ENCODE results near the gene TRIML2. TPM values are rescaled to one million over a fixed set of nuclear protein-coding genes. Genes with fewer than 3 reads are reported as not detected.

TRIML2 gene
- total RNA-seq, 2 experiments from 2014 or later: not detected

DNA sequence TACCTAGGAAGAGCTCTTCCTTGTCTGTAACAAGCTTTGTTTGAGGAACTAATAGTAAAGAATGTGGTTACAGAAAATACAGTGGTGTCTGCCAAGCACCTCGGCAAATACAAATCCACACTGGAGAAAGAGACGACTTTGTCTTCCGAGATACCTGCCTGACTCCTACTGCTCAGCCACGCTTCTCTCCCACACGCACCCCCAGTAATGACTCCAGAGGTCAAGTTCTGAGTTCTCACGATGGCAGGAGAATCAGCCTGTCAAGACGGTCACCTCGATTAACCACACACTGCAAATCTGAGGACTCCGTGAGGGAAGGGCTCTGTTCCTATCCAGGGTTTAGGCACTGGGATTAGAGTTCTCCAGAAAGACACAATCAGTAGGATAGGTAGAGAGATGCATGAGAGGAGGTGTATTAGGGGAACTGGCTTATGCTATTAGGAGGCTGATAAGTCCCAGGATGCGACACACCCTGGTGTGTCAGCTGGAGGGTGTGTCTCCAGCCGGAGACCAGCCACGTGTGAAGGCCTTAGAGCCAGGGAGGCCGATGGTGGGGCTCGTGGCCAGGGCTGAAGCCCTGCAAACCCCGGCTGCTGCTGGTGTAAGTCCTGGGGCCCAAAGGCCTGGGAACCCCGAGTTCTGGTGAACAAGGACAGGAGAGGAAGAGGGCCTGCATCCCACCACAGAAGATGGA is 8.4 kb upstream of the TRIML2 start:
- no peak for DNase-seq
- H3K4me3 Mint-ChIP-seq: no peak overlapping the region
- no peaks in the 10 kb centered on the region for H3K4me1 Mint-ChIP-seq (ENCODE audit: low read depth)
- H3K36me3 Mint-ChIP-seq (ENCODE audit: low read depth): no peaks in the 10 kb centered on the region
- no peak overlapping the region for H3K27ac Mint-ChIP-seq
- ChIA-PET POLR2A (no interaction called here), CTCF (no interaction called here)
- intact Hi-C loops (cut with micrococcal nuclease): no loop called here
- TF ChIP-seq, protein P1, sequence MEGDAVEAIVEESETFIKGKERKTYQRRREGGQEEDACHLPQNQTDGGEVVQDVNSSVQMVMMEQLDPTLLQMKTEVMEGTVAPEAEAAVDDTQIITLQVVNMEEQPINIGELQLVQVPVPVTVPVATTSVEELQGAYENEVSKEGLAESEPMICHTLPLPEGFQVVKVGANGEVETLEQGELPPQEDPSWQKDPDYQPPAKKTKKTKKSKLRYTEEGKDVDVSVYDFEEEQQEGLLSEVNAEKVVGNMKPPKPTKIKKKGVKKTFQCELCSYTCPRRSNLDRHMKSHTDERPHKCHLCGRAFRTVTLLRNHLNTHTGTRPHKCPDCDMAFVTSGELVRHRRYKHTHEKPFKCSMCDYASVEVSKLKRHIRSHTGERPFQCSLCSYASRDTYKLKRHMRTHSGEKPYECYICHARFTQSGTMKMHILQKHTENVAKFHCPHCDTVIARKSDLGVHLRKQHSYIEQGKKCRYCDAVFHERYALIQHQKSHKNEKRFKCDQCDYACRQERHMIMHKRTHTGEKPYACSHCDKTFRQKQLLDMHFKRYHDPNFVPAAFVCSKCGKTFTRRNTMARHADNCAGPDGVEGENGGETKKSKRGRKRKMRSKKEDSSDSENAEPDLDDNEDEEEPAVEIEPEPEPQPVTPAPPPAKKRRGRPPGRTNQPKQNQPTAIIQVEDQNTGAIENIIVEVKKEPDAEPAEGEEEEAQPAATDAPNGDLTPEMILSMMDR (IDR thresholded peaks at IDR 0.05): no peak
- no peak for ATAC-seq
- H3K27me3 Mint-ChIP-seq: no peaks in the 10 kb centered on the region
- peaks cover 17% of the 10 kb centered on the region for H3K9me3 Mint-ChIP-seq

DNA sequence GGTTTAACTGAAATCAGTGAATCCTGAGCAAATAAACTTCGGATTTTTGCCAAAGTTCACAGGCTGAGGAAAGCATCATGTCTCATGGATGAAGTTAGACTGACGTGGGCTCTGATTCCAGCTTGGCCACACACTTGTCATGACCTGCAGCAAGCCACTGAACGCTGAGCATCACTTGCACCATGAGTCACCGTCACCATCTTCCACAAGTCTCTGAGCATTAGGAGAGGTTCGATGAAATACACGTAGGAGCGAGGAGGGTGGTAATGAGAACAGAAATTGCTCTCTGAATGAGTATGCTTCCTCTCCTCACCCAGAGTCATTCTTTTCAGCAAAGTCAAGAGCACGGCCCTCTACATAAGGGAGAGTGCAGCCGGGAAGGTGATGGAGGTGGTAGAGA is 3.8 kb upstream of the TRIML2 start:
- Mint-ChIP-seq H3K27ac (no peak overlapping the region), H3K27me3 (no peaks in the 10 kb centered on the region), H3K4me1 (ENCODE audit: low read depth) (no peaks in the 10 kb centered on the region), H3K36me3 (ENCODE audit: low read depth) (no peaks in the 10 kb centered on the region), H3K9me3 (peaks cover 11% of the 10 kb centered on the region), H3K4me3 (no peak overlapping the region)
- TF ChIP-seq, protein P1 (IDR thresholded peaks at IDR 0.05): no peak
- no peak for ATAC-seq
- CTCF ChIA-PET: no interaction called here
- POLR2A ChIA-PET: no interaction called here
- DNase-seq: no peak
- intact Hi-C loops (cut with micrococcal nuclease): no loop called here

DNA sequence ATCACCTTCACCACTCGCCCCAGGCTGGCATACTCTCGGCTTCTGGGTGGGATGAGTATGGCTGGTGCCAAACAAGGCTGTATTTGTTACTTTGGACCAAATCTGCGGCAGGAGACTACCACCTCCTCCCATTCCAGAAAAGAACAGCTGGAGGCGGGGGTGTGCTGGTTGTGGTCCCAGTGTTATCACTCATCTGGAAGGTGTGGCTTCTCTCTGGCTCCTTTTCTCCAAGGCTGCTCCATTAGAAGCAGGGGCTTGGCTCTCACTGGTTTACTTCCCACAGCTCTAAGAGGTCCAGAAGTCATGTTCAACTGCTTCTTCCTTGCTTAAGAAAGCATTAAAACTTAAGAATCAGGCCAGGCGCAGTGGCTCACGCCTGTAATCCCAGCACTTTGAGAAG is 2.6 kb upstream of the TRIML2 start:
- ChIA-PET CTCF (no interaction called here), POLR2A (no interaction called here)
- no peak overlapping the region for H3K4me3 Mint-ChIP-seq
- H3K27ac Mint-ChIP-seq: no peak overlapping the region
- no peaks in the 10 kb centered on the region for H3K36me3 Mint-ChIP-seq (ENCODE audit: low read depth)
- intact Hi-C loops (cut with micrococcal nuclease): no loop called here
- TF ChIP-seq, protein P1 (IDR thresholded peaks at IDR 0.05): no peak
- DNase-seq (no peak), ATAC-seq (no peak)
- no peaks in the 10 kb centered on the region for H3K27me3 Mint-ChIP-seq
- H3K4me1 Mint-ChIP-seq (ENCODE audit: low read depth): no peaks in the 10 kb centered on the region
- H3K9me3 Mint-ChIP-seq: peaks cover 12% of the 10 kb centered on the region

DNA sequence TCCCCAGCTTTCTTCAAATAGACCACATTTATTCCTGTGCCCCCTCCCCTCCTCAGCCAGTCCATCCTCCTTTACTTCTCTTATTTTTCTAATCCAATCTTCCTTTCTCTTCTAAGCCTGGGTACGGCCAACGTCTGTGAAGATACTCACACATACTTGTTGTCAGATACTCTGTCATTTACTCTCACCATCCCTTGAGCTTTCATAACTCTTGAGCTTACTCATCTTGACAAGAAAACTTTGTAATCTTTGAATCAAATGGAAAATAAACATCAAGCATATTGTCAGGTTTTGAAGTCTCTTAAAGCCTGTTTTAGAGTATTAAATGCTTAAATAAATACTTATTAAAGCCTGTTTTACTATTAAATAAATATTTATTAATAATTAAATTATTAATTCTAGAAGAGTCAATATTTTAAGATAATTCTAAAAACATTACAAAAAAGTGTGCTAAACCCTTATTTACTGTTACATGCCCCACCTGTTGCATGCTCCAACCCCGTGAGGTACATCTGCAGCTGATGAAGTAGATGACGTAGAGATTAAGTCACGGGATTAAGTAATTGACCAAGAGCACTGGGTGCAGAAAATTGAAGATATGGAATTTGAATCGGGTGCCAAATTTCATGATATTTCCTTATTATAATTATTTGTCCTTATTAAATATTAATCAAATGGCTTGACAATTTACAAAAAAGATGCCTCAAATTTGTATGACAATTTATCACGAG is 1.5 kb upstream of the TRIML2 start:
- Mint-ChIP-seq H3K36me3 (ENCODE audit: low read depth) (no peaks in the 10 kb centered on the region), H3K9me3 (peaks cover 12% of the 10 kb centered on the region), H3K4me3 (no peak overlapping the region), H3K4me1 (ENCODE audit: low read depth) (no peaks in the 10 kb centered on the region), H3K27me3 (no peaks in the 10 kb centered on the region), H3K27ac (no peak overlapping the region)
- no peak for DNase-seq
- intact Hi-C loops (cut with micrococcal nuclease): no loop called here
- CTCF ChIA-PET: no interaction called here
- TF ChIP-seq, protein P1 (IDR thresholded peaks at IDR 0.05): no peak
- ATAC-seq: no peak
- POLR2A ChIA-PET: no interaction called here

DNA sequence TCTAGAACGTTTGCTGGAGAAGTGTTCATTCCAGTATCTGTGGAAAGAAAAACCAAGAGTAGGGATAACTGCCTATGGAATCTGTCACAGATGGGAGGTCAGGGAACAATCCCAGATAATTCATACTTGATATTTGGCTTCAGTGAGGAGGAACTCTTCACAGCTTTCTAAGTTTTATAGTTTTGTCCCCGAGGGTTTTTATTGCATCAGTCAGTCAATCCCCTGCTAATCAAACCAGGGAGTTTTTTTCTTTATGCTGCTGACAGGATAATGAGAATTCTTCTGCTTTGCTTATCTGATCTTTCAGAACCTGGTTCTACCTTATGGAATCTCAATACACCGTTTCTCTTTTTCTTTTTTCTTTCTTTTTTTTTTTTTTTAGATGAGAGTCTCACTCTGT is 633 bp upstream of the TRIML2 start:
- Mint-ChIP-seq H3K4me1 (ENCODE audit: low read depth) (no peaks in the 10 kb centered on the region), H3K27me3 (no peaks in the 10 kb centered on the region), H3K4me3 (no peak overlapping the region), H3K36me3 (ENCODE audit: low read depth) (no peaks in the 10 kb centered on the region), H3K27ac (no peak overlapping the region), H3K9me3 (peaks cover 12% of the 10 kb centered on the region)
- DNase-seq: no peak
- no peak for ATAC-seq
- intact Hi-C loops (cut with micrococcal nuclease): no loop called here
- CTCF ChIA-PET: no interaction called here
- TF ChIP-seq, protein P1 (IDR thresholded peaks at IDR 0.05): no peak
- POLR2A ChIA-PET: no interaction called here
